Measurements from ENCODE around the gene PRUNE2. TPM values are rescaled to one million over a fixed set of nuclear protein-coding genes. Genes with fewer than 3 reads are reported as not detected.

The PRUNE2 gene
- total and polyA plus RNA-seq, 2 of the 8 experiments (the other 6 are each of a cell fraction or from before 2014, with no cell fraction given): 5.5 to 13.3 TPM

GRCh38 chr9:76897804-76898525, 7.9 kb downstream of the PRUNE2 start:
- Histone ChIP-seq H2BK5ac (ENCODE audit: low read depth, low read length) (no peak overlapping the region), H3K18ac (ENCODE audit: extremely low read depth, low read length) (no peak overlapping the region), H4K20me1 (replicated peaks in 1 of 2; ENCODE audit: control insufficient read depth in 1 of 2, insufficient read depth in 2 of 2, low read length in 2 of 2) (no peaks in the 10 kb centered on the region), H3K27ac (ENCODE audit: low read depth, low read length) (no peak overlapping the region), H2AK5ac (ENCODE audit: low read depth, low read length) (no peak overlapping the region), H3K23me2 (ENCODE audit: low read depth, low read length) (no peaks in the 10 kb centered on the region), H2AFZ (ENCODE audit: low read length) (no peak overlapping the region), H2BK15ac (ENCODE audit: low read length) (no peak overlapping the region), H3K9me3 (ENCODE audit: insufficient read depth in 2 of 2, low read depth in 1 of 2, low read length in 1 of 2) (no peaks in the 10 kb centered on the region), H3K4ac (replicated peaks; ENCODE audit: insufficient read length, low read depth, low read length) (no peak overlapping the region), H2BK20ac (ENCODE audit: low read length) (no peak overlapping the region), H3K4me2 (ENCODE audit: insufficient read depth in 1 of 2, low read depth in 2 of 2, low read length in 2 of 2) (no peak overlapping the region), H4K91ac (replicated peaks; ENCODE audit: insufficient read length, low read length) (no peak overlapping the region), H3K9ac (replicated peaks in 1 of 4; ENCODE audit: extremely low read depth in 1 of 4, low read depth in 3 of 4, low read length in 3 of 4) (no peak overlapping the region), H4K8ac (ENCODE audit: extremely low read depth, insufficient read depth, low read length) (no peak overlapping the region), H2BK120ac (replicated peaks; ENCODE audit: low read depth, low read length) (no peak overlapping the region), H3K23ac (ENCODE audit: insufficient read length) (no peak overlapping the region), H3K56ac (replicated peaks; ENCODE audit: insufficient read length, low read depth, low read length) (no peak overlapping the region), H3K4me3 (ENCODE audit: extremely low read depth in 1 of 4, insufficient read depth in 2 of 4, low read depth in 3 of 4, low read length in 4 of 4) (no peak overlapping the region), H2BK12ac (ENCODE audit: low read depth, low read length) (no peak overlapping the region), H4K5ac (ENCODE audit: insufficient read length, low read depth, low read length) (no peak overlapping the region), H3K4me1 (replicated peaks in 1 of 4; ENCODE audit: control insufficient read depth in 3 of 4, insufficient read depth in 4 of 4, low read length in 3 of 4) (peaks cover 0 to 10% (median 1%) of the 10 kb centered on the region in 4 experiments; a peak in 3 of 7 replicates), H3K79me1 (ENCODE audit: low read depth, low read length) (no peaks in the 10 kb centered on the region), H3K27me3 (replicated peaks in 1 of 4; ENCODE audit: control insufficient read depth in 3 of 4, extremely low read depth in 1 of 4, insufficient read depth in 3 of 4, low read length in 3 of 4) (no peaks in the 10 kb centered on the region), H3K36me3 (ENCODE audit: control insufficient read depth in 2 of 4, insufficient read depth in 4 of 4, low read length in 3 of 4) (no peaks in the 10 kb centered on the region; a peak in 1 of 8 replicates), H3K14ac (ENCODE audit: insufficient read length) (no peak overlapping the region), H3K79me2 (ENCODE audit: control insufficient read depth in 1 of 2, insufficient read depth in 2 of 2, low read length in 2 of 2) (no peaks in the 10 kb centered on the region)
- ChIA-PET POLR2A (ENCODE audit: partially characterized antibody) (no interaction called here), CTCF (ENCODE audit: partially characterized antibody) (no interaction called here)
- WGBS, 2 experiments (ENCODE audit: extremely low coverage in 1 of 2, insufficient coverage in 1 of 2, insufficient read length in 1 of 2, insufficient replicate concordance in 2 of 2, low coverage in 1 of 2, low lambda C conversion rate in 2 of 2, missing lambda C conversion rate in 1 of 2): 84% methylated on average over 6 of the region's 6 CpGs; no CpG with 5 or more reads in 1 of the 2 experiments
- DNase-seq (ENCODE audit: low read depth in 1 of 2, low spot score in 2 of 2): no peak
- no peak for FAIRE-seq
- TF ChIP-seq SAP30 (IDR thresholded peaks at IDR 0.05; ENCODE audit: insufficient read depth, insufficient replicate concordance, low read length) (no peak), GABPA (IDR thresholded peaks at IDR 0.05; ENCODE audit: borderline replicate concordance, insufficient read depth, low read length) (no peak), TAF7 (optimal IDR thresholded peaks at IDR 0.05; ENCODE audit: borderline replicate concordance, low read depth, low read length) (no peak), JUND (IDR thresholded peaks at IDR 0.05; ENCODE audit: low read length) (no peak), BRCA1 (IDR thresholded peaks at IDR 0.05; ENCODE audit: low read depth, low read length) (no peak), TBP (IDR thresholded peaks at IDR 0.05; ENCODE audit: low read depth, low read length) (no peak), RBBP5 (IDR thresholded peaks at IDR 0.05; ENCODE audit: borderline replicate concordance, low read depth, low read length) (no peak), YY1 (IDR thresholded peaks at IDR 0.05; ENCODE audit: low read depth, low read length) (no peak), TEAD4 (IDR thresholded peaks at IDR 0.05; ENCODE audit: low read depth, low read length) (no peak), RAD21 (IDR thresholded peaks at IDR 0.05 in 1 of 2, conservative IDR thresholded peaks at IDR 0.05 in 1 of 2; ENCODE audit: low read depth in 2 of 2, low read length in 2 of 2) (no peak), ATF3 (IDR thresholded peaks at IDR 0.05; ENCODE audit: insufficient read depth, low read depth, low read length) (no peak), CHD2 (IDR thresholded peaks at IDR 0.05; ENCODE audit: low read length) (no peak), POLR2AphosphoS5 (IDR thresholded peaks at IDR 0.05; ENCODE audit: low read depth, low read length) (no peak)

Data from H1 (cell line).